PFSK-1 (cell line): ENCODE results near the gene HS6ST1.

Source experiments
- FOXP2 ChIP-seq: optimal IDR thresholded peaks from 2 replicates; pipeline ENCODE3; 2011; ENCODE audit warnings: borderline replicate concordance, control low read depth, inconsistent platforms; ENCODE audit not compliant: insufficient read depth; ENCODE audit errors: extremely low read length, extremely low read depth
- POLR2AphosphoS5 ChIP-seq: IDR thresholded peaks from 2 replicates; pipeline ENCODE4 v1.6.1; 2012; ENCODE audit warnings: low read depth, mild to moderate bottlenecking, control low read depth, low read length, moderate library complexity
- REST ChIP-seq, 2 experiments: IDR thresholded peaks; 2 replicates each; pipeline versions ENCODE4 v1.6.1 to v1.8.0; 2011 to 2012; ENCODE audit warnings: low read depth in 2 of 2, low read length in 2 of 2, control low read depth in 1 of 2, inconsistent platforms in 1 of 2, mild to moderate bottlenecking in 1 of 2, moderate library complexity in 1 of 2; ENCODE audit not compliant: insufficient read depth in 1 of 2
- SIN3A ChIP-seq: IDR thresholded peaks from 2 replicates; pipeline ENCODE4 v1.6.1; 2012; ENCODE audit warnings: mild to moderate bottlenecking, low read length, moderate library complexity, borderline replicate concordance; ENCODE audit not compliant: insufficient read depth
- TAF1 ChIP-seq: IDR thresholded peaks from 2 replicates; pipeline ENCODE4 v1.6.1; 2012; ENCODE audit warnings: low read length, control low read depth, borderline replicate concordance; ENCODE audit not compliant: insufficient read depth

Gene HS6ST1

GRCh38 chr2:128356127-128356526, 37.5 kb upstream of the HS6ST1 start:
- no peak for TF ChIP-seq TAF1
- TF ChIP-seq SIN3A, result no peak
- TF ChIP-seq POLR2AphosphoS5, result no peak
- no peak for TF ChIP-seq FOXP2
- TF ChIP-seq REST (IDR thresholded peaks at IDR 0.05; ENCODE audit: insufficient read depth in 1 of 2, low read depth in 2 of 2, low read length in 2 of 2), result no peak

GRCh38 chr2:128354726-128355470, 36.2 kb upstream of the HS6ST1 start:
- no peak for TF ChIP-seq FOXP2
- no peak for TF ChIP-seq TAF1
- no peak for TF ChIP-seq REST (IDR thresholded peaks at IDR 0.05; ENCODE audit: insufficient read depth in 1 of 2, low read depth in 2 of 2, low read length in 2 of 2)
- TF ChIP-seq POLR2AphosphoS5, result no peak
- no peak for TF ChIP-seq SIN3A

GRCh38 chr2:128354161-128354560, 35.5 kb upstream of the HS6ST1 start:
- TF ChIP-seq POLR2AphosphoS5 (no peak), FOXP2 (no peak), SIN3A (no peak), TAF1 (no peak), REST (IDR thresholded peaks at IDR 0.05; ENCODE audit: insufficient read depth in 1 of 2, low read depth in 2 of 2, low read length in 2 of 2) (no peak)

GRCh38 chr2:128350736-128351135, 32.1 kb upstream of the HS6ST1 start:
- TF ChIP-seq REST (IDR thresholded peaks at IDR 0.05; ENCODE audit: insufficient read depth in 1 of 2, low read depth in 2 of 2, low read length in 2 of 2), result no peak
- TF ChIP-seq SIN3A, result no peak
- no peak for TF ChIP-seq FOXP2
- no peak for TF ChIP-seq POLR2AphosphoS5
- no peak for TF ChIP-seq TAF1

- TF ChIP-seq FOXP2, result no peak
- no peak for TF ChIP-seq SIN3A
- TF ChIP-seq REST (IDR thresholded peaks at IDR 0.05; ENCODE audit: insufficient read depth in 1 of 2, low read depth in 2 of 2, low read length in 2 of 2), result no peak
- no peak for TF ChIP-seq POLR2AphosphoS5
Measured at GRCh38 chr2:128348701-128349100, 30.0 kb upstream of the HS6ST1 start.
